ENCODE data around the gene PALS2. TPM values are rescaled to one million over a fixed set of nuclear protein-coding genes. Genes with fewer than 3 reads are reported as not detected.

The PALS2 gene
- total RNA-seq, 1 experiment from 2014 or later, result 64.6 TPM

- Mint-ChIP-seq H3K4me1 (peaks cover 42% of the 10 kb centered on the region), H3K9me3 (peaks cover 14% of the 10 kb centered on the region), H3K27me3 (ENCODE audit: low read depth) (no peaks in the 10 kb centered on the region), H3K27ac (no peak overlapping the region), H3K4me3 (no peak overlapping the region), H3K36me3 (peaks cover 16% of the 10 kb centered on the region)
- CTCF ChIA-PET, result interaction anchor here (1.1 to 1.3 kb wide), 3 partner anchors 28 to 232 kb away, joined by 4 read pairs; no protein-coding TSS in a partner anchor
- TF ChIP-seq MAX (CRISPR knock-in tag; IDR thresholded peaks at IDR 0.05) (no peak), TCF7 (CRISPR knock-in tag; IDR thresholded peaks at IDR 0.05; ENCODE audit: low read depth) (no peak), NFATC4 (CRISPR knock-in tag; IDR thresholded peaks at IDR 0.05) (no peak), ELF4 (CRISPR knock-in tag; IDR thresholded peaks at IDR 0.05; ENCODE audit: low read depth) (no peak), PRRX2 (CRISPR knock-in tag; IDR thresholded peaks at IDR 0.05) (no peak), GTF2I (CRISPR knock-in tag; conservative IDR thresholded peaks at IDR 0.05) (no peak), E2F1 (CRISPR knock-in tag; IDR thresholded peaks at IDR 0.05) (no peak), ZNF416 (CRISPR knock-in tag; IDR thresholded peaks at IDR 0.05) (no peak), MLX (CRISPR knock-in tag; IDR thresholded peaks at IDR 0.05) (no peak), ZBTB43 (CRISPR knock-in tag; IDR thresholded peaks at IDR 0.05) (no peak), ZSCAN18 (CRISPR knock-in tag; IDR thresholded peaks at IDR 0.05) (no peak), ATF6 (CRISPR knock-in tag; IDR thresholded peaks at IDR 0.05) (no peak), ETV6 (CRISPR knock-in tag; IDR thresholded peaks at IDR 0.05) (no peak), TEAD1 (CRISPR knock-in tag; IDR thresholded peaks at IDR 0.05) (no peak), TEAD4 (CRISPR knock-in tag; IDR thresholded peaks at IDR 0.05) (no peak)
- peak; percentile 36 for DNase-seq (ENCODE audit: low spot score)
- POLR2A ChIA-PET, result no interaction called here
- ATAC-seq, result peak; percentile 98
Measured at GRCh38 chr7:24604630-24605029, 31.4 kb downstream of the PALS2 start.

GRCh38 chr7:24608504-24608903 lies 35.3 kb downstream of the PALS2 start:
- Mint-ChIP-seq H3K4me3 (no peak overlapping the region), H3K9me3 (peaks cover 1% of the 10 kb centered on the region; the same call in 1 of the 2 replicates), H3K4me1 (peaks cover 54% of the 10 kb centered on the region), H3K27me3 (ENCODE audit: low read depth) (no peaks in the 10 kb centered on the region), H3K27ac (peak overlapping the region; percentile 91), H3K36me3 (no peaks in the 10 kb centered on the region)
- CTCF ChIA-PET, result no interaction called here
- POLR2A ChIA-PET, result no interaction called here
- DNase-seq (ENCODE audit: low spot score) (no peak), ATAC-seq (no peak)
- TF ChIP-seq ERG (CRISPR knock-in tag; IDR thresholded peaks at IDR 0.05) (no peak), FOXP1 (CRISPR knock-in tag; IDR thresholded peaks at IDR 0.05; ENCODE audit: borderline replicate concordance) (no peak), E2F1 (CRISPR knock-in tag; IDR thresholded peaks at IDR 0.05) (no peak), JUN (CRISPR knock-in tag; IDR thresholded peaks at IDR 0.05) (no peak), FOXJ3 (CRISPR knock-in tag; IDR thresholded peaks at IDR 0.05; ENCODE audit: borderline replicate concordance) (no peak), MAX (CRISPR knock-in tag; IDR thresholded peaks at IDR 0.05) (no peak), SOX15 (CRISPR knock-in tag; IDR thresholded peaks at IDR 0.05) (no peak), SMAD3 (CRISPR knock-in tag; IDR thresholded peaks at IDR 0.05; ENCODE audit: borderline replicate concordance) (no peak), ATF6 (CRISPR knock-in tag; IDR thresholded peaks at IDR 0.05) (no peak), ZNF671 (CRISPR knock-in tag; IDR thresholded peaks at IDR 0.05) (no peak), ZNF317 (CRISPR knock-in tag; IDR thresholded peaks at IDR 0.05; ENCODE audit: borderline replicate concordance, low read depth) (no peak)

Measured in WTC11 (cell line).